GM19395 (cell line): ENCODE data around the gene CKMT2.
"Not testable (repeated sequence)": the region's sequence is repeated elsewhere in the genome, so short reads cannot be mapped to it uniquely, and the experiment has no call there.

Experiments
- ATAC-seq: cut with Tn5 transposase; IDR thresholded peaks from one replicate; pipeline ENCODE4 v1.9.1; 2021; ENCODE audit warnings: mild to moderate bottlenecking, moderate library complexity; ENCODE audit not compliant: unreplicated experiment

CKMT2 gene

DNA sequence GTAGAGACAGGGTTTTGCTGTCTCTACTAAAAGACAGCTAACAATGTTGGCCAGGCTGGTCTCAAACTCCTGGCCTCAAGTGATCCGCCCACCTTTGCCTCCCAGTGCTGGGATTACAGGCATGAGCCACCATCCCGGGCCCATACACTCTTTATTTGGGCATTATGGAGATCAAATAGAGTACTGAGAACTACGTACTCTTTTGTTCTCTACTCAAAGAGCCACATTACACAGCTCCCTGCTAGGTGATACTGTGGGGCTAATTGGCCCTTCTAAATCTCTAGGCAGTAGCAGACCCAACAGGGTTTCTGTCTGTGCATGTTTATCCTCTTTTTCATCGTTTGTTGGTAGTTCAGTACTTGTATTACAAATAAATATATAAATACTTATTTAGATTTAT, 16.1 kb downstream of the CKMT2 start:
- no peak for ATAC-seq

DNA sequence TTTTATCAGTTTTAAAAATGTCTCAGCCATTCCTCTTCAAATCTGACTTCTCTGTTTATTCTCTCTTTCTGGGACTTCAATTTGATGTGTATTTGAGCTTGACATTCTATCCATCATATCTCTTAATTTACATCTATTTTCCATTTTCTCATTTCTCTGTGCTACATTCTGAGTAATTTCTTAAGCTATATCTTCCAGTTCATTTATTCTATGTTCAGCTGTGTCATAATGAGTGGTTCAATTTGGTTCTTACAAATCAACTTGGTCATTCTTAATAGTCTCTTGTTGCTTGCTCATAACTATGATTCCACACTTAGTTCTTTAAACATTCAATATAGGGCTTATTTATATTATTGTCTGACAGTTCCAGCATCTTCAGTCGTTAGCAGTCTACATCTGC, 16.9 kb downstream of the CKMT2 start:
- no peak for ATAC-seq

DNA sequence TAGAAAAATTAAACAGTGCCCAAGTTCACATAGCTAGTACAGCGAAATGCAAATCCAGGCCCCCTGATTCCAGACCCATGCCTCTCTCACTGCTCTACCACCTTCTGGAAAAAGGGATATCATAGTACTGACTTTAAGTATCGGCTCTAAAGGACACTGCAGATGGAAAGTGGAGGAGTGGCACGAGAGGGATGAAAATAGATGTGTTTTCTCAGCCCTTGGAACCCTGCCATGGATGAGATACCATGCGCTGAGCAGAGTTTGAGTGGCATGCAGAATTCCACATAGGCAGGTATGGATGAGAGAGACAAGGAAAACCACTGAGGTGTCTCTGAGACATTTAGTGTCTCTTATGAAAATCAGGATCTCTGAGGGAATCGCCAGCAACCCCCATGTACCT, 18.8 kb downstream of the CKMT2 start:
- ATAC-seq, result no peak

- ATAC-seq, result no peak
Measured at GRCh38 chr5:81252904-81253303, 19.8 kb downstream of the CKMT2 start.

DNA sequence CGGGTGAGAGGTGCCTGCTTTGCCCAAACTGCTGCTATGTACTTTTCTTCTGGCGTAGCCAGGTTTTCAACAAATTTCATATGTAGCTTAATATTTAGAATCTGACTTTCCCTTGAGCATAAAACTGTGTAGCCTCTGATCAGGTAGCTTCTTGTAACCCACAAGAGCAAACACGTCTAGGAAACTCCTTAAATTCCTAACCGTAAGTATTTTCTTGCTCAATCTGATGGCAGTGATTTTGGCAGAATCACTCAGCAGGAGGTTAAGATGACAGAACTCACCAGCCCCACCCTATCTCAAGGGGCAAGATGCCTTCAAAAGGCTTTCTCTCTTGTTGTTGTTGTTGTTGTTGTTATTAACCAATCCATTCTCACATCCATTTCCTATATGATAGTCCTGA, 20.8 kb downstream of the CKMT2 start:
- no peak for ATAC-seq

- no peak for ATAC-seq
Measured at GRCh38 chr5:81254886-81255559, 21.9 kb downstream of the CKMT2 start.

GRCh38 chr5:81256766-81257165, 23.6 kb downstream of the CKMT2 start:
- ATAC-seq, result no peak

DNA sequence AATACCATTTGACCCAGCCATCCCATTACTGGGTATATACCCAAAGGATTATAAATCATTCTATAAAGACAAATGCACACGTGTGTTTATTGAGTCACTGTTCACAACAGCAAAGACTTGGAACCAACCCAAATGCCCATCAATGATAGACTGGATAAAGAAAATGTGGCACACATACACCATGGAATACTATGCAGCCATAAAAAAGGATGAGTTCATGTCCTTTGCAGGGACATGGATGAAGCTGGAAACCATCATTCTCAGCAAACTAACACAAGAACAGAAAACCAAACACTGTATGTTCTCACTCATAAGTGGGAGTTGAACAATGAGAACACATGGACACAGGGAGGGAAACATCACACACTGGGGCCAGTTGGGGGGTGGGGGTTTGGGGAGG, 29.7 kb downstream of the CKMT2 start:
- not testable (repeated sequence) for ATAC-seq

- no peak for ATAC-seq
Measured at GRCh38 chr5:81265101-81265500, 32.0 kb downstream of the CKMT2 start.

- ATAC-seq, result no peak
Measured at GRCh38 chr5:81268521-81269196, 35.5 kb downstream of the CKMT2 start.

- no peak for ATAC-seq
Measured at GRCh38 chr5:81269751-81270393, 36.8 kb downstream of the CKMT2 start.

DNA sequence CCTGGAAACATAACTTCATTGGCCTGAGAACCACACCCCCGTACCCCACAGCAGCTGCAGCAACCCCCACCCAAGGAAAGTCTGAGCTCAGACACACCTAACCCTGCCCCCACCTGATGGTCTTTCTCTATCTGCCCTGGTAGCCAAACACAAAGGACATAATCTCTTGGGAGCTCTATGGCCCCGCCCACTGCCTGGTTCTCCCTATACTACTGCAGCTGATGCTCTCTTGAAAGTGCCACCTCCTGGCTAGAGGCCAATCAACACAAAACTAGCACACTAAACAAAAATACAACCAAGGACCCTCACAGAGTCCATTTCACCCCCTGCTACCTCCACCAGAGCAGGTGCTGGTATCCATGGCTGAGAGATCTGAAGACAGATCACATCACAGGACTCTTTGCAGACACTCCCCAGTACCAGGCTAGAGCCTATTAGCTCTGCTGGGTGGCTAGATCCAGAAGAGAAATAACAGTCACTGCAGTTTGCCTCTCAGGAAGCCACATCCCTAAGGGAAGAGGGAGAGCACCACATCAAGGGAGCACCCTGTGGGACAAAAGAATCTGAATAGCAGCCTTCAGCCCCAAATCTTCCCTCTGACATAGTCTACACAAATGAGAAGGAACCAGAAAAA, 37.4 kb downstream of the CKMT2 start:
- not testable (repeated sequence) for ATAC-seq

DNA sequence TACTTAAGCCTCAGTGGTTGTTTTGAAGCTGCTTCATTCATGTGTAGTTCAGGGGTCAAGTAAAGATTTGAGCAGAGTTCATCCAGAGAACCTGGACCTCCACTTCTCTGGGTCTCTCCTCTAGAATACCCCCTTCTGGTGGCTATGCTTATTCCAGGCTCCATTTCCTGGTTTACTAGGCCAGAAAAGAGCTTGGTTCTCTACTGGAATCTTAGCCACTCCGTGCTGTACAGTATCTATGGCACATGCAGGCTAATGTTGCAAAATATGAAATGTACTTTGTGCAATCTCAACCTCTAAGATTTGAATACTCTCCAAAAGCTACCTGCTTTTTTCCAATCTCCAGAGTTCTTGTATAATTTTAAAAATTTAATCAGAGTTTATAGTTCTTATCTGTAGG, 50.9 kb downstream of the CKMT2 start:
- no peak for ATAC-seq

- no peak for ATAC-seq
Measured at GRCh38 chr5:81286059-81286617, 53.0 kb downstream of the CKMT2 start.

GRCh38 chr5:81288021-81288433, 54.9 kb downstream of the CKMT2 start:
- no peak for ATAC-seq

DNA sequence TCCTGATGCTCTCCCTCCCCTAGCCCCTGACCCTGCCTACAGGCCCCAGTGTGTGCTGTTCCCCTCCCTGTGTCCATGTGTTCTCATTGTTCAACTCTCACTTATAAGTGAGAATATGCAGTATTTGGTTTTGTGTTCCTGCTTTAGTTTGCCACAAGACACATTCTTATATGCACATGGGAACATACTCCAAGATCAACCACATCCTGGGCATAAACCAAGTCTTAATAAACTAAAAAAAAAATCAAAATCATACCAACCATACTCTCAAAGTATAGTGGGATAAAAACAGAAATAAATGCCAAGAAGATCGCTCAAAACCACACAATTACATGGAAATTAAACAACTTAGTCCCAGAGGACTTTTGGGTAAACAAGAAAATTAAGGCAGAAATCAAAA, 57.0 kb downstream of the CKMT2 start:
- no peak for ATAC-seq

DNA sequence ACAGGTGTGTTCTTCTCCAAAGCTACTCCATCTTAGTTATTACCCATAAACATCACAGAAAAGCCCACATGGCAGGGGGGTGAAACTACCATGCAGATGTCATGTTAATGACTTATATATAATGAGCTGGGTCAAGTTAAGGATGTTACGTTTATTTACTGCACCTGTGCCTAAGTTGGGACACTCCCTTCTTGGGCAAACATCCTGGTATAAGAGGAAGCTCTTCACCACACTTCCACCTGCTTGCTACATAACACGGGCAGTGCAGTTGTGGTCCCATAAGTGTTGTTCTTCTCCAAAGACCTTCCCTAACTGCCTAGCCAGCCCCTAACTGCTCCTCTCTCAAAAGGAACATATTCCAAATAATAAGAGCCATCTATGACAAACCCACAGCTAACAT, 59.0 kb downstream of the CKMT2 start:
- no peak for ATAC-seq

DNA sequence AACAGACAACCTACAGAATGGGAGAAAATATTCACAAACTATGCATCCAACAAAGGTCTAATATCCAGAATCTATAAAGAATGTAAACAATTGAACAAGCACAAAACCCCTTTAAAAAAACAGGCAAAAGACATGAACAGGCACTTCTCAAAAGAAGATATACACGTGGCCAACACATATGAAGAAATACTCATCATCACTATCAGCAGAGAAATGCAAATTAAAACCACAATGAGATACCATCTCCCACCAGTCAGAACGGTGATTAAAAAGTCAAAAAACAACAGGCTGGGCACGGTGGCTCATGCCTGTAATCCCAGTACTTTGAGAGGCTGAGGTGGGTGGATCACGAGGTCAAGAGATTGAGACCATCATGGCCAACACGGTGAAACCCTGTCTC, 60.9 kb downstream of the CKMT2 start:
- not testable (repeated sequence) for ATAC-seq

GRCh38 chr5:81297531-81297930, 64.4 kb downstream of the CKMT2 start:
- ATAC-seq, result no peak

DNA sequence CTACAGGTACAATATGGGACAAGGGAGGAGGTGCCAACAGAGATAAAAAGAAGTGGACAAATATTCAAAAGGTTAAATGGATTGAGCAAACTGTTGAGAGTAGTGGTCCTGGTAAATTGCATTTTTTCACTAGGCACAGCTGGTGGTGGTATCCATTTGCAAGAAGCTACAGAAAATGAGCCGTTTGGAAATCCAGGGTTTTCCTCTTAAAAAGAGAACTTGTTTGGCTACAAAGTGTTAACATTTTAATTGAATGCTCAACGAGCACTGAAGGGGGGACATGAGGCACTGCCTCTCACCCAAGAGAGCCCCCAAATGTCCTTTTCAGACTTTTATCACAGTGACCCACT, 67.8 kb downstream of the CKMT2 start:
- no peak for ATAC-seq

- ATAC-seq, result peak; percentile 96
Measured at GRCh38 chr5:81301271-81302015, 68.3 kb downstream of the CKMT2 start, which contains the start of gene ZCCHC9. Gene ZCCHC9, plus strand, starts transcription at chr5:81301587. Its CDS starts 3,171 bp downstream, at chr5:81304758.
